Measurements from ENCODE around the gene PTMS.

GRCh38 chr12:6735448-6736191 lies 30.5 kb upstream of the PTMS start:
- TF ChIP-seq, protein P1, sequence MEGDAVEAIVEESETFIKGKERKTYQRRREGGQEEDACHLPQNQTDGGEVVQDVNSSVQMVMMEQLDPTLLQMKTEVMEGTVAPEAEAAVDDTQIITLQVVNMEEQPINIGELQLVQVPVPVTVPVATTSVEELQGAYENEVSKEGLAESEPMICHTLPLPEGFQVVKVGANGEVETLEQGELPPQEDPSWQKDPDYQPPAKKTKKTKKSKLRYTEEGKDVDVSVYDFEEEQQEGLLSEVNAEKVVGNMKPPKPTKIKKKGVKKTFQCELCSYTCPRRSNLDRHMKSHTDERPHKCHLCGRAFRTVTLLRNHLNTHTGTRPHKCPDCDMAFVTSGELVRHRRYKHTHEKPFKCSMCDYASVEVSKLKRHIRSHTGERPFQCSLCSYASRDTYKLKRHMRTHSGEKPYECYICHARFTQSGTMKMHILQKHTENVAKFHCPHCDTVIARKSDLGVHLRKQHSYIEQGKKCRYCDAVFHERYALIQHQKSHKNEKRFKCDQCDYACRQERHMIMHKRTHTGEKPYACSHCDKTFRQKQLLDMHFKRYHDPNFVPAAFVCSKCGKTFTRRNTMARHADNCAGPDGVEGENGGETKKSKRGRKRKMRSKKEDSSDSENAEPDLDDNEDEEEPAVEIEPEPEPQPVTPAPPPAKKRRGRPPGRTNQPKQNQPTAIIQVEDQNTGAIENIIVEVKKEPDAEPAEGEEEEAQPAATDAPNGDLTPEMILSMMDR (IDR thresholded peaks at IDR 0.05; ENCODE audit: extremely low read depth in 1 of 2, insufficient read depth in 1 of 2, low read depth in 1 of 2, low read length in 2 of 2), result peak; percentile 71 to 72
- no peak for TF ChIP-seq MAX (IDR thresholded peaks at IDR 0.05; ENCODE audit: insufficient read depth, insufficient read length)
- no peak for TF ChIP-seq POLR2AphosphoS5 (IDR thresholded peaks at IDR 0.05; ENCODE audit: insufficient read depth, low read depth, low read length)
- TF ChIP-seq EZH2 (IDR thresholded peaks at IDR 0.05; ENCODE audit: borderline replicate concordance, low read depth, low read length, severe bottlenecking), result no peak
- TF ChIP-seq MYC (IDR thresholded peaks at IDR 0.05; ENCODE audit: low read depth, low read length), result no peak
